ENCODE data around the gene SELENBP1.

GRCh38 chr1:151356696-151357095, 15.8 kb downstream of the SELENBP1 start:
- TF ChIP-seq EZH2 (IDR thresholded peaks at IDR 0.05): no peak
- TF ChIP-seq POLR2AphosphoS5 (IDR thresholded peaks at IDR 0.05; ENCODE audit: borderline replicate concordance, low read depth, low read length): no peak
- TF ChIP-seq FOXP2 (optimal IDR thresholded peaks at IDR 0.05; ENCODE audit: control extremely low read depth, extremely low read length, insufficient read depth): no peak

Data from SK-N-MC (cell line).